K562 (cell line): ENCODE measurements around the gene ERC2. TPM values are rescaled to one million over a fixed set of nuclear protein-coding genes. Genes with fewer than 3 reads are reported as not detected.

Experiments used
- ATAC-seq: fragments of 200-7000 bp; cut with Tn5 transposase; 3 replicates; pipeline ENCODE4 v1.9.1; 2020; ENCODE audit warnings: moderate library complexity
- BruUV-seq: library from RNA; stranded (reverse); fragments of 400-500 nt; replicated peaks from 2 replicates; lab custom pipeline; 2021; lab: Mats Ljungman, UMichigan
- CTCF ChIA-PET: fragments of 300-600 bp; formaldehyde crosslinking; extraction: SDS; loops from one replicate; lab custom pipeline; 2021; ENCODE audit warnings: low intra/inter-chr PET ratio; lab: Yijun Ruan, JAX
- POLR2A ChIA-PET: fragments of 300-600, 350-650 bp; sonication (Branson Sonifier 250); formaldehyde crosslinking; extraction: SDS; loops from one replicate; lab custom pipeline; 2021; ENCODE audit warnings: antibody characterized with exemption, inconsistent platforms; lab: Yijun Ruan, JAX
- DNase-seq, 4 experiments: peaks; one replicate each; pipeline versions ENCODE4 v3.0.0 to v3.0.0-alpha.2; 2011 to 2018; ENCODE audit warnings: low spot score in 3 of 4, mixed read lengths in 3 of 4; ENCODE audit errors: extremely low read depth in 1 of 4
- FAIRE-seq: peaks from 2 replicates; lab custom pipeline; 2011; peaks lifted over from hg19 to GRCh38; lab: Jason Lieb, UNC
- H2AFZ ChIP-seq: 2 replicates; pipeline ENCODE4 v1.6.0; 2011; ENCODE audit warnings: low read depth, low read length, control low read depth, inconsistent platforms
- H3K27ac ChIP-seq: fragments of 200-600 bp; 3 replicates; pipeline ENCODE4 v1.8.0; 2011; ENCODE audit warnings: low read depth, mild to moderate bottlenecking, control low read depth, inconsistent platforms, low read length, moderate library complexity, mixed read lengths; ENCODE audit errors: extremely low read depth
- H3K27me3 ChIP-seq, 2 experiments: fragments of 300-600 bp in 1 of 2; 2 replicates in 1 of 2; 3 replicates in 1 of 2; pipeline versions ENCODE4 v1.6.0 to v1.8.0; 2011; ENCODE audit warnings: inconsistent platforms in 2 of 2, low read length in 2 of 2, mild to moderate bottlenecking in 1 of 2, mixed read lengths in 1 of 2, moderate library complexity in 1 of 2; ENCODE audit not compliant: control insufficient read depth in 2 of 2, insufficient read depth in 2 of 2
- H3K36me3 ChIP-seq: fragments of 300-600 bp; 3 replicates; pipeline ENCODE4 v1.8.0; 2011; ENCODE audit warnings: mild to moderate bottlenecking, low read length, inconsistent platforms; ENCODE audit not compliant: control insufficient read depth, insufficient read depth
- H3K4me1 ChIP-seq, 2 experiments: fragments of 200-600 bp in 1 of 2; replicated peaks in 1 of 2; 2 replicates in 1 of 2; 3 replicates in 1 of 2; pipeline versions ENCODE4 v1.5.1 to v1.8.0; 2011; ENCODE audit warnings: inconsistent platforms in 2 of 2, low read length in 2 of 2, mild to moderate bottlenecking in 1 of 2, mixed read lengths in 1 of 2, moderate library complexity in 1 of 2; ENCODE audit not compliant: control insufficient read depth in 2 of 2, insufficient read depth in 2 of 2
- H3K4me2 ChIP-seq: 2 replicates; pipeline ENCODE4 v1.6.1; 2011; ENCODE audit warnings: low read length, control low read depth, inconsistent platforms, mixed read lengths; ENCODE audit not compliant: insufficient read depth
- H3K4me3 ChIP-seq: fragments of 200-600 bp; sonication (generic), shearing (Covaris generic); 2 replicates; pipeline ENCODE4 v1.5.1; 2016; ENCODE audit warnings: control low read depth, inconsistent platforms
- H3K79me2 ChIP-seq: fragments of 200-600 bp; 3 replicates; pipeline ENCODE4 v1.8.0; 2011; ENCODE audit warnings: low read length, inconsistent platforms; ENCODE audit not compliant: control insufficient read depth, insufficient read depth
- H3K9ac ChIP-seq, 2 experiments: 2 replicates each; pipeline versions ENCODE4 v1.6.0 to v1.6.1; 2011; ENCODE audit warnings: low read depth in 2 of 2, low read length in 2 of 2, control low read depth in 1 of 2, inconsistent platforms in 1 of 2, mild to moderate bottlenecking in 1 of 2, mixed read lengths in 1 of 2; ENCODE audit not compliant: insufficient read depth in 1 of 2
- H3K9me1 ChIP-seq: one replicate; pipeline ENCODE4 v1.6.0; 2011; ENCODE audit warnings: inconsistent platforms, mild to moderate bottlenecking, low read length, moderate library complexity; ENCODE audit not compliant: control insufficient read depth, insufficient read depth
- H3K9me3 ChIP-seq: replicated peaks from 2 replicates; pipeline ENCODE4 v1.5.1; 2011; ENCODE audit warnings: low read depth, low read length, inconsistent platforms; ENCODE audit not compliant: control insufficient read depth, insufficient read depth
- H4K20me1 ChIP-seq: replicated peaks from 2 replicates; pipeline ENCODE4 v1.6.1; 2011; ENCODE audit warnings: low read length, inconsistent platforms, mixed read lengths; ENCODE audit not compliant: control insufficient read depth, insufficient read depth
- HDAC6 ChIP-seq: IDR thresholded peaks from 2 replicates; pipeline ENCODE4 v1.6.1; 2012; ENCODE audit warnings: low read depth, mild to moderate bottlenecking, control low read depth, inconsistent platforms, low read length, moderate library complexity
- HNRNPLL ChIP-seq: fragments of 200-400 bp; formaldehyde crosslinking; IDR thresholded peaks from 2 replicates; pipeline ENCODE4 v1.6.1; 2017; ENCODE audit warnings: low read length, low read depth, mild to moderate bottlenecking; ENCODE audit not compliant: poor library complexity, severe bottlenecking
- POLR3A ChIP-seq: IDR thresholded peaks from 2 replicates; pipeline ENCODE4 v1.6.1; 2011; ENCODE audit warnings: borderline replicate concordance, mild to moderate bottlenecking, moderate library complexity; ENCODE audit not compliant: insufficient read length, insufficient read depth; ENCODE audit errors: extremely low read depth
- PTBP1 ChIP-seq: fragments of 200-400 bp; formaldehyde crosslinking; IDR thresholded peaks from 2 replicates; pipeline ENCODE4 v1.6.1; 2017; ENCODE audit warnings: low read depth, low read length
- STAT5A ChIP-seq: IDR thresholded peaks from 2 replicates; pipeline ENCODE4 v1.6.1; 2012; ENCODE audit warnings: low read length, inconsistent platforms, borderline replicate concordance
- TARDBP ChIP-seq: fragments of 450-650 bp; IDR thresholded peaks from 2 replicates; pipeline ENCODE4 v1.6.1; 2016
- THAP12 ChIP-seq: fragments of 250-450 bp; sonication (Bioruptor Pico); IDR thresholded peaks from 2 replicates; pipeline ENCODE4 v1.9.0; 2021; ENCODE audit warnings: mild to moderate bottlenecking, inconsistent platforms
- ZBTB17 ChIP-seq: fragments of 450-650 bp; formaldehyde crosslinking; IDR thresholded peaks from 2 replicates; pipeline ENCODE4 v1.4.0; 2020; ENCODE audit warnings: mild to moderate bottlenecking
- ZBTB9 ChIP-seq: fragments of 450-650 bp; formaldehyde crosslinking; IDR thresholded peaks from 2 replicates; pipeline ENCODE4 v1.4.0; 2020; ENCODE audit warnings: mild to moderate bottlenecking, moderate library complexity
- ZNF780A ChIP-seq: fragments of 250-450 bp; sonication (Bioruptor Pico); IDR thresholded peaks from 2 replicates; pipeline ENCODE4 v1.5.0; 2021; ENCODE audit warnings: mild to moderate bottlenecking
- WGBS: fragments of 100-300 bp; shearing (Covaris generic); methylation state at CpG from one replicate; pipeline ENCODE4 v1.1.6; 2016; ENCODE audit warnings: low coverage, mixed read lengths; ENCODE audit not compliant: insufficient coverage; ENCODE audit errors: missing lambda C conversion rate; 5-methylcytosine and 5-hydroxymethylcytosine counted together
- in situ Hi-C: fragments of 300-500 bp; cut with MboI; formaldehyde crosslinking; loops from 4 replicates; pipeline ENCODE4 v1.15.0; 2018; ENCODE audit warnings: inconsistent platforms, mixed read lengths
- intact Hi-C: fragments of 100-400 bp; cut with micrococcal nuclease; formaldehyde crosslinking; loops from 2 replicates; pipeline ENCODE4 v1.14.2; 2022
- polyA plus RNA-seq, 8 experiments: library from polyadenylated mRNA; depleted of rRNA in 4 of 8; stranded (reverse) in 5 of 8; unstranded in 3 of 8; fragments of >200 nt; fragmentation: Nextera tagmentation in 2 of 8; fragmentation: Illumina TruSeq in 1 of 8; extraction: Ambion mirVana in 2 of 8; extraction: Trizol in 1 of 8; gene quantifications; 2 replicates each; pipeline versions ENCODE4 v1.2.1 to v1.2.3, GENCODE V29; 2011 to 2014; ENCODE audit warnings: inconsistent platforms in 1 of 8, missing spikeins in 1 of 8
- total RNA-seq, 7 experiments: library from RNA; depleted of rRNA in 6 of 7; stranded (reverse); fragments of >200 nt in 6 of 7; fragmentation: Illumina TruSeq in 2 of 7; extraction: Trizol in 2 of 7; gene quantifications; 2 replicates each; pipeline versions ENCODE4 v1.2.1 to v1.2.3, GENCODE V29; 2011 to 2021; ENCODE audit warnings: low replicate concordance in 1 of 7

Gene ERC2
- total and polyA plus RNA-seq, 9 of the 15 experiments (the other 6 are each of a cell fraction or from before 2014, with no cell fraction given): 0.04 to 0.18 (median 0.07) TPM; not detected in 2

- no peak overlapping the region for H3K4me2 ChIP-seq
- no peak overlapping the region for H3K9ac ChIP-seq
- H3K27me3 ChIP-seq: no peaks in the 10 kb centered on the region
- H3K79me2 ChIP-seq: no peaks in the 10 kb centered on the region
- H2AFZ ChIP-seq: no peak overlapping the region
- no peaks in the 10 kb centered on the region for H4K20me1 ChIP-seq
- CTCF ChIA-PET: no interaction called here
- no peak overlapping the region for H3K27ac ChIP-seq
- WGBS: 0% methylated on average over 2 of the region's 2 CpGs
- BruUV-seq: no TSS peak
- in situ Hi-C loops: no loop called here
- no peaks in the 10 kb centered on the region for H3K9me3 ChIP-seq
- POLR2A ChIA-PET: interaction anchor here (0.5 kb wide), 1 partner anchor 37 kb away, joined by 4 read pairs; no protein-coding TSS in a partner anchor
- no peaks in the 10 kb centered on the region for H3K4me1 ChIP-seq
- H3K36me3 ChIP-seq: no peaks in the 10 kb centered on the region
- H3K9me1 ChIP-seq: no peaks in the 10 kb centered on the region
- FAIRE-seq (no peak), DNase-seq (no peak), ATAC-seq (no peak)
- TF ChIP-seq HDAC6 (no peak), TARDBP (no peak), THAP12 (no peak), HNRNPLL (no peak), ZNF780A (CRISPR knock-in tag) (no peak), ZBTB17 (CRISPR knock-in tag) (no peak), POLR3A (no peak), STAT5A (no peak), ZBTB9 (no peak), PTBP1 (no peak)
- intact Hi-C loops: no loop called here
- no peak overlapping the region for H3K4me3 ChIP-seq
Observed at GRCh38 chr3:56115199-56115598, 353.1 kb downstream of the ERC2 start.
